Measurements from ENCODE around the gene SPATA31A7.
"Not testable (repeated sequence)": the region's sequence is repeated elsewhere in the genome, so short reads cannot be mapped to it uniquely, and the experiment has no call there.

The SPATA31A7 gene

DNA sequence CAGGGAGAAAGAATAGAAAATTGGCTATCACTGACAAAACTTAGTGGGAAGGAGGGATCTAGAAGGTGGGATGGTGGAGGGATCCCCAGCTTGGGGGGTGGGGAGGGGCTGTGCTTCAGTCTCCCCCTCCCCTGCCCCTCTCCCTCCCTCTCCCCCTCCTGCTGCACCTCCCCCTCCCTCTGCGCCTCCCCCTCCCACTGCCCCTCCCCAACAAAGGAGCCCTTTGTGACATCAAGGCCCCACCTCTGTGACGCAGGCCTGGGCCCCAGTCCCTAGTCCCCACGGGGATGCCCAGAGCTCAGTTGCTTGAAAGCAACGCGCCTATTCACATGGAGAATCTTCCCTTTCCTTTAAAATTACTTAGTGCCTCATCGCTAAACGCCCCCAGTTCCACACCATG, at the start of gene SPATA31A7:
Gene SPATA31A7 (plus strand): TSS at position 301 of the 400 bp plus-strand sequence. CDS start 29 bp downstream, at position 330.
- not testable (repeated sequence) for DNase-seq

DNA sequence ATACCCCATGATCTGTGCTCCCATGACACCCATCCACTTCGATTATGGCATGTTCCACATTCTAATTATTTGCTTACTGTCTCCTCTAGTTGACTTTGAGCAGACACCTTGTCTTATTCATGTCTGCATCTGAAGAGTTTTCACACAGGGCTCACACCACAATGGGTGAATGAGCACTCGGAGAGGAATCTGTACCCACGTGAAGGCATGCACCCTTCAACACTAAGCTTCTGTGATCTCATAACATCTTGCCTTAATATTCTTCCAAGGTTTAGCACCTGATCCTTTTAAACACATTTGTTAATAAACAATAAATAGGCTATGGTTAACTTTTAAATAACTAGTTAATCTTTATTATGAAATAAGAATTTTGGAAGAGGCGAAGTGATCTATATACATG, 36.6 kb downstream of the SPATA31A7 start:
- DNase-seq = not testable (repeated sequence)
